GM12878 (cell line): ENCODE data around the gene NAA60. TPM values are rescaled to one million over a fixed set of nuclear protein-coding genes. Genes with fewer than 3 reads are reported as not detected.

ENCODE experiments used
- ATAC-seq: fragments of 200-7000 bp; cut with Tn5 transposase; 3 replicates; pipeline ENCODE4 v1.9.1; 2020; ENCODE audit warnings: mild to moderate bottlenecking, moderate library complexity
- BruUV-seq: library from RNA; stranded (reverse); fragments of 400-500 nt; replicated peaks from 2 replicates; lab custom pipeline; 2021; lab: Mats Ljungman, UMichigan
- CTCF ChIA-PET: fragments of 300-600 bp; sonication (Branson Sonifier 250); formaldehyde crosslinking; extraction: SDS; loops from one replicate; lab custom pipeline; 2021; ENCODE audit warnings: inconsistent platforms; lab: Yijun Ruan, JAX
- POLR2A ChIA-PET: fragments of 350-600 bp; formaldehyde crosslinking; extraction: SDS; loops from one replicate; lab custom pipeline; 2021; ENCODE audit warnings: inconsistent platforms; lab: Charles Lee
- RAD21 ChIA-PET: fragments of 300-600 bp; sonication (Branson Sonifier 250); formaldehyde crosslinking; loops from one replicate; lab custom pipeline; 2023; ENCODE audit warnings: antibody characterized with exemption; ENCODE audit not compliant: unreplicated experiment; lab: Charles Lee
- SMC1A ChIA-PET: fragments of 300-600 bp; sonication (Branson Sonifier 250); formaldehyde crosslinking; loops from one replicate; lab custom pipeline; 2023; ENCODE audit not compliant: unreplicated experiment, uncharacterized antibody; lab: Charles Lee
- DNase-seq: peaks from one replicate; pipeline ENCODE4 v3.0.0-alpha.2; 2011; ENCODE audit warnings: low read depth, low spot score
- FAIRE-seq: peaks from 3 replicates; lab custom pipeline; 2011; peaks lifted over from hg19 to GRCh38; lab: Jason Lieb, UNC
- H2AFZ ChIP-seq: 2 replicates; pipeline ENCODE4 v1.6.0; 2011; ENCODE audit warnings: low read depth, low read length, control low read depth; ENCODE audit not compliant: control insufficient read depth
- H3K27ac ChIP-seq: 2 replicates; pipeline ENCODE4 v1.5.1; 2011; ENCODE audit warnings: control low read depth; ENCODE audit not compliant: control insufficient read depth, insufficient read depth
- H3K27me3 ChIP-seq, 2 experiments: replicated peaks in 1 of 2; 2 replicates each; pipeline versions ENCODE4 v1.6.0 to v1.6.1; 2011; ENCODE audit warnings: low read length in 1 of 2; ENCODE audit not compliant: control insufficient read depth in 2 of 2, insufficient read depth in 2 of 2
- H3K36me3 ChIP-seq, 2 experiments: 2 replicates each; pipeline ENCODE4 v1.5.1; 2011; ENCODE audit warnings: low read length in 1 of 2; ENCODE audit not compliant: control insufficient read depth in 2 of 2, insufficient read depth in 2 of 2
- H3K4me1 ChIP-seq: 2 replicates; pipeline ENCODE4 v1.6.1; 2011; ENCODE audit warnings: mild to moderate bottlenecking, low read length, moderate library complexity, mixed read lengths; ENCODE audit not compliant: control insufficient read depth, insufficient read depth
- H3K4me2 ChIP-seq: 2 replicates; pipeline ENCODE4 v1.6.0; 2011; ENCODE audit warnings: control low read depth; ENCODE audit not compliant: control insufficient read depth, insufficient read depth
- H3K4me3 ChIP-seq: fragments of 200-600 bp; sonication (generic); 2 replicates; pipeline ENCODE4 v1.5.1; 2016
- H3K79me2 ChIP-seq: 2 replicates; pipeline ENCODE4 v1.6.0; 2011; ENCODE audit warnings: low read length; ENCODE audit not compliant: control insufficient read depth, insufficient read depth
- H3K9ac ChIP-seq: 2 replicates; pipeline ENCODE4 v1.8.0; 2011; ENCODE audit warnings: low read length, control low read depth, mixed read lengths; ENCODE audit not compliant: control insufficient read depth, insufficient read depth
- H3K9me3 ChIP-seq: replicated peaks from 3 replicates; pipeline ENCODE4 v1.5.1; 2011; ENCODE audit warnings: mild to moderate bottlenecking, low read length; ENCODE audit not compliant: control insufficient read depth, insufficient read depth
- H4K20me1 ChIP-seq: 2 replicates; pipeline ENCODE4 v1.6.0; 2011; ENCODE audit not compliant: control insufficient read depth, insufficient read depth
- BACH1 ChIP-seq: fragments of 450-650 bp; IDR thresholded peaks from 2 replicates; pipeline ENCODE4 v1.6.1; 2017; ENCODE audit warnings: mild to moderate bottlenecking, borderline replicate concordance
- EZH2 ChIP-seq: IDR thresholded peaks from 2 replicates; pipeline ENCODE4 v1.6.1; 2012; ENCODE audit warnings: low read depth, mild to moderate bottlenecking, control low read depth, inconsistent platforms, low read length, borderline replicate concordance; ENCODE audit not compliant: control insufficient read depth
- HDAC2 ChIP-seq: fragments of 200-600 bp; sonication (generic); IDR thresholded peaks from 2 replicates; pipeline ENCODE4 v1.6.1; 2017
- KAT2A ChIP-seq: conservative IDR thresholded peaks from 2 replicates; pipeline ENCODE4 v1.6.1; 2011; ENCODE audit warnings: low read depth, low read length; ENCODE audit not compliant: control insufficient read depth
- PAX5 ChIP-seq: IDR thresholded peaks from 2 replicates; pipeline ENCODE4 v1.6.1; 2011; ENCODE audit warnings: low read depth, low read length, borderline replicate concordance
- SRF ChIP-seq, 2 experiments: IDR thresholded peaks; 2 replicates each; pipeline ENCODE4 v1.6.1; 2011; ENCODE audit warnings: low read depth in 2 of 2, low read length in 2 of 2, mild to moderate bottlenecking in 1 of 2, moderate library complexity in 1 of 2
- TAF1 ChIP-seq: IDR thresholded peaks from 2 replicates; pipeline ENCODE4 v1.6.1; 2011; ENCODE audit warnings: mild to moderate bottlenecking, low read depth, low read length, borderline replicate concordance
- TARDBP ChIP-seq: IDR thresholded peaks from 2 replicates; pipeline ENCODE4 v1.6.1; 2016; ENCODE audit warnings: borderline replicate concordance
- ZNF384 ChIP-seq: IDR thresholded peaks from 2 replicates; pipeline ENCODE4 v1.6.1; 2012; ENCODE audit warnings: low read depth, mild to moderate bottlenecking, low read length, improper control_type of control experiment, borderline replicate concordance
- WGBS: methylation state at CpG from one replicate; pipeline ENCODE4 v1.1.6; 2016; ENCODE audit warnings: low lambda C conversion rate; ENCODE audit not compliant: insufficient replicate concordance, insufficient coverage; ENCODE audit errors: missing lambda C conversion rate; 5-methylcytosine and 5-hydroxymethylcytosine counted together
- in situ Hi-C: fragments of 300-500 bp; cut with MboI; formaldehyde crosslinking; loops from 9 replicates; pipeline ENCODE4 v1.14.3; 2018; ENCODE audit warnings: mixed read lengths
- intact Hi-C: fragments of 100-400 bp; cut with micrococcal nuclease; formaldehyde crosslinking; loops from one replicate; pipeline ENCODE4 v1.14.2; 2022; ENCODE audit not compliant: unreplicated experiment
- polyA plus RNA-seq, 11 experiments: library from polyadenylated mRNA; depleted of rRNA in 4 of 11; unstranded in 6 of 11; stranded (reverse) in 5 of 11; fragments of >200 nt; fragmentation: Nextera tagmentation in 4 of 11; fragmentation: Illumina TruSeq in 1 of 11; extraction: Ambion mirVana in 4 of 11; extraction: Trizol in 1 of 11; gene quantifications; 1 replicate in 1 of 11; 2 replicates in 10 of 11; pipeline versions ENCODE4 v1.2.1 to v1.2.3, GENCODE V29; 2011 to 2016; ENCODE audit warnings: inconsistent platforms in 2 of 11, missing spikeins in 2 of 11, low read depth in 1 of 11
- total RNA-seq, 4 experiments: library from RNA; depleted of rRNA in 3 of 4; stranded (reverse); fragments of >200 nt in 3 of 4; fragmentation: Illumina TruSeq in 1 of 4; extraction: Trizol in 1 of 4; gene quantifications; 2 replicates each; pipeline versions ENCODE4 v1.2.1 to v1.2.3, GENCODE V29; 2013 to 2021
- TF ChIP-seq, protein P1 (sequence below): IDR thresholded peaks from 2 replicates; pipeline ENCODE4 v1.6.1; 2011; ENCODE audit warnings: borderline replicate concordance, low read depth, mild to moderate bottlenecking, moderate library complexity, low read length; ENCODE audit not compliant: insufficient read depth, poor library complexity, severe bottlenecking
- TF ChIP-seq, protein P2 (sequence below): IDR thresholded peaks from 2 replicates; pipeline ENCODE4 v1.6.1; 2011; ENCODE audit warnings: mild to moderate bottlenecking, low read depth, low read length, moderate library complexity; ENCODE audit not compliant: insufficient replicate concordance
- TF ChIP-seq, protein P3 (sequence below): fragments of 150-350 bp; IDR thresholded peaks from 2 replicates; pipeline ENCODE4 v1.6.1; 2016; ENCODE audit warnings: low read depth, low read length
- TF ChIP-seq, protein P4 (sequence below): fragments of 450-650 bp; IDR thresholded peaks from 2 replicates; pipeline ENCODE4 v1.6.1; 2017; ENCODE audit warnings: low read depth, mild to moderate bottlenecking, moderate library complexity

Gene NAA60
- total and polyA plus RNA-seq, 10 of the 15 experiments (the other 5 are each of a cell fraction or from before 2014, with no cell fraction given), result 6.2 to 43.1 (median 34.6) TPM

DNA sequence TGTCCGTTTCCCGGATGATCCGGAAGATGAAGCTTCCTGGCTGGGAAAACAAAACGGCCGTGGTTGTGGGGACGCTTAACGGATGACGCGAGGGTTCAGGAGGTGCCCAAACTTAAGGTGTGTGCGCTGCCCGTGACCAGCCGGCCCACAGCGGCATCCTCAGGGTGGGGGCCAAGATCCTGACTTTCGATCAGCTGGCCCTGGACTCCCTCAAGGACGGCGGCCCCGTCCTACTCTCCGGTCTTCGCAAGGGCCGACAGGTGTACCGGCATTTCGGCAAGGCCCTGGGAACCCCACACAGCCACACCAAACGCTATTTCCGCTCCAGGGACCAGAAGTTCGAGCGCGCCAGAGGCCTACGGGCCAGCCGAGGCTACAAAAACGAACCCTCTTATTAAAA is 52.9 kb downstream of the NAA60 start (continued):
- TF ChIP-seq, protein P1, sequence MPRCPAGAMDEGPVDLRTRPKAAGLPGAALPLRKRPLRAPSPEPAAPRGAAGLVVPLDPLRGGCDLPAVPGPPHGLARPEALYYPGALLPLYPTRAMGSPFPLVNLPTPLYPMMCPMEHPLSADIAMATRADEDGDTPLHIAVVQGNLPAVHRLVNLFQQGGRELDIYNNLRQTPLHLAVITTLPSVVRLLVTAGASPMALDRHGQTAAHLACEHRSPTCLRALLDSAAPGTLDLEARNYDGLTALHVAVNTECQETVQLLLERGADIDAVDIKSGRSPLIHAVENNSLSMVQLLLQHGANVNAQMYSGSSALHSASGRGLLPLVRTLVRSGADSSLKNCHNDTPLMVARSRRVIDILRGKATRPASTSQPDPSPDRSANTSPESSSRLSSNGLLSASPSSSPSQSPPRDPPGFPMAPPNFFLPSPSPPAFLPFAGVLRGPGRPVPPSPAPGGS, result no peak

DNA sequence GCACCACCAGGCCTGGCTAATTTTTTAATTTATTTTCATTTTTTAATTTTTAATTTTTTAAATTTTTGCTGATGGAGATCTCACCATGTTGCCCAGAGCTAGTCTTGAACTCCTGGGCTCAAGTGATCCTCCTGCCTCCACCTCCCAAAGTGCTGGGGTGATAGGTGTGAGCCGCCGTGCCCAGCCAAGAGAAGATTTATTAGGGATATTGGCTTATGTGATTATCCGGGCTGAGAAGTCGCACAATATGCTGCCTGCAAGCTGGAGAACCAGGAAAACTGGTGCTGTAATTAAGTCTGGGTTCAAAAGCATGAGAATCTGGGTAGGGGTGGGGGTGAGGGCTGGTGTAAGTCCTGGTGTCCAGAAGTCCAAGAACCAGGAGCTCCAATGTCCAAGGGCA is 54.3 kb downstream of the NAA60 start:
- no peaks in the 10 kb centered on the region for H4K20me1 ChIP-seq
- ChIA-PET POLR2A (no interaction called here), RAD21 (no interaction called here), SMC1A (interaction anchor here (0.6 to 1.0 kb wide), 4 partner anchors 8 to 284 kb away, joined by 3 read pairs; no protein-coding TSS in a partner anchor), CTCF (no interaction called here)
- H3K4me3 ChIP-seq, result no peak overlapping the region
- in situ Hi-C loops (no loop called here), intact Hi-C loops (no loop called here)
- ATAC-seq, result no peak
- no peaks in the 10 kb centered on the region for H3K27me3 ChIP-seq
- H2AFZ ChIP-seq, result no peak overlapping the region
- 79% methylated on average over 4 of the region's 4 CpGs for WGBS
- no TSS peak for BruUV-seq
- no peaks in the 10 kb centered on the region; the same call in 2 of the 3 replicates for H3K9me3 ChIP-seq
- TF ChIP-seq, protein P2, sequence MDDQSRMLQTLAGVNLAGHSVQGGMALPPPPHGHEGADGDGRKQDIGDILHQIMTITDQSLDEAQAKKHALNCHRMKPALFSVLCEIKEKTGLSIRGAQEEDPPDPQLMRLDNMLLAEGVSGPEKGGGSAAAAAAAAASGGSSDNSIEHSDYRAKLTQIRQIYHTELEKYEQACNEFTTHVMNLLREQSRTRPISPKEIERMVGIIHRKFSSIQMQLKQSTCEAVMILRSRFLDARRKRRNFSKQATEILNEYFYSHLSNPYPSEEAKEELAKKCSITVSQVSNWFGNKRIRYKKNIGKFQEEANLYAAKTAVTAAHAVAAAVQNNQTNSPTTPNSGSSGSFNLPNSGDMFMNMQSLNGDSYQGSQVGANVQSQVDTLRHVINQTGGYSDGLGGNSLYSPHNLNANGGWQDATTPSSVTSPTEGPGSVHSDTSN, result no peak
- TF ChIP-seq PAX5 (no peak), TARDBP (no peak), ZNF384 (no peak), TAF1 (no peak), BACH1 (no peak), HDAC2 (no peak), SRF (IDR thresholded peaks at IDR 0.05; ENCODE audit: low read depth in 2 of 2, low read length in 2 of 2) (no peak), KAT2A (no peak), EZH2 (no peak)
- TF ChIP-seq, protein P3, sequence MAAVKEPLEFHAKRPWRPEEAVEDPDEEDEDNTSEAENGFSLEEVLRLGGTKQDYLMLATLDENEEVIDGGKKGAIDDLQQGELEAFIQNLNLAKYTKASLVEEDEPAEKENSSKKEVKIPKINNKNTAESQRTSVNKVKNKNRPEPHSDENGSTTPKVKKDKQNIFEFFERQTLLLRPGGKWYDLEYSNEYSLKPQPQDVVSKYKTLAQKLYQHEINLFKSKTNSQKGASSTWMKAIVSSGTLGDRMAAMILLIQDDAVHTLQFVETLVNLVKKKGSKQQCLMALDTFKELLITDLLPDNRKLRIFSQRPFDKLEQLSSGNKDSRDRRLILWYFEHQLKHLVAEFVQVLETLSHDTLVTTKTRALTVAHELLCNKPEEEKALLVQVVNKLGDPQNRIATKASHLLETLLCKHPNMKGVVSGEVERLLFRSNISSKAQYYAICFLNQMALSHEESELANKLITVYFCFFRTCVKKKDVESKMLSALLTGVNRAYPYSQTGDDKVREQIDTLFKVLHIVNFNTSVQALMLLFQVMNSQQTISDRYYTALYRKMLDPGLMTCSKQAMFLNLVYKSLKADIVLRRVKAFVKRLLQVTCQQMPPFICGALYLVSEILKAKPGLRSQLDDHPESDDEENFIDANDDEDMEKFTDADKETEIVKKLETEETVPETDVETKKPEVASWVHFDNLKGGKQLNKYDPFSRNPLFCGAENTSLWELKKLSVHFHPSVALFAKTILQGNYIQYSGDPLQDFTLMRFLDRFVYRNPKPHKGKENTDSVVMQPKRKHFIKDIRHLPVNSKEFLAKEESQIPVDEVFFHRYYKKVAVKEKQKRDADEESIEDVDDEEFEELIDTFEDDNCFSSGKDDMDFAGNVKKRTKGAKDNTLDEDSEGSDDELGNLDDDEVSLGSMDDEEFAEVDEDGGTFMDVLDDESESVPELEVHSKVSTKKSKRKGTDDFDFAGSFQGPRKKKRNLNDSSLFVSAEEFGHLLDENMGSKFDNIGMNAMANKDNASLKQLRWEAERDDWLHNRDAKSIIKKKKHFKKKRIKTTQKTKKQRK, result no peak
- TF ChIP-seq, protein P4, sequence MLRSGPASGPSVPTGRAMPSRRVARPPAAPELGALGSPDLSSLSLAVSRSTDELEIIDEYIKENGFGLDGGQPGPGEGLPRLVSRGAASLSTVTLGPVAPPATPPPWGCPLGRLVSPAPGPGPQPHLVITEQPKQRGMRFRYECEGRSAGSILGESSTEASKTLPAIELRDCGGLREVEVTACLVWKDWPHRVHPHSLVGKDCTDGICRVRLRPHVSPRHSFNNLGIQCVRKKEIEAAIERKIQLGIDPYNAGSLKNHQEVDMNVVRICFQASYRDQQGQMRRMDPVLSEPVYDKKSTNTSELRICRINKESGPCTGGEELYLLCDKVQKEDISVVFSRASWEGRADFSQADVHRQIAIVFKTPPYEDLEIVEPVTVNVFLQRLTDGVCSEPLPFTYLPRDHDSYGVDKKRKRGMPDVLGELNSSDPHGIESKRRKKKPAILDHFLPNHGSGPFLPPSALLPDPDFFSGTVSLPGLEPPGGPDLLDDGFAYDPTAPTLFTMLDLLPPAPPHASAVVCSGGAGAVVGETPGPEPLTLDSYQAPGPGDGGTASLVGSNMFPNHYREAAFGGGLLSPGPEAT, result no peak
- no peaks in the 10 kb centered on the region for H3K36me3 ChIP-seq
- H3K9ac ChIP-seq, result no peak overlapping the region
- FAIRE-seq, result no peak
- H3K27ac ChIP-seq, result no peak overlapping the region
- no peak overlapping the region for H3K4me2 ChIP-seq
- no peak for DNase-seq
- peaks cover 11% of the 10 kb centered on the region for H3K4me1 ChIP-seq
- H3K79me2 ChIP-seq, result no peaks in the 10 kb centered on the region; the same call in 1 of the 2 replicates
